Kidney (tissue), 14 donors: ENCODE measurements around the gene UQCC2. TPM values are rescaled to one million over a fixed set of nuclear protein-coding genes. Genes with fewer than 3 reads are reported as not detected.

Experiments
- DNase-seq, 5 donors: peaks; one replicate each; pipeline ENCODE4 v3.0.0-alpha.2; 2013 to 2020
- FAIRE-seq: peaks from 2 replicates; lab custom pipeline; 2012; peaks lifted over from hg19 to GRCh38; lab: Jason Lieb, UNC
- H3K27ac ChIP-seq, 2 donors: one replicate each; pipeline ENCODE4 v1.7.0; 2013; ENCODE audit warnings: low read depth in 2 of 2, low read length in 2 of 2, inconsistent platforms in 1 of 2
- H3K27me3 ChIP-seq: one replicate; pipeline ENCODE4 v1.7.1; 2013; ENCODE audit warnings: low read length, inconsistent platforms; ENCODE audit not compliant: control insufficient read depth, insufficient read depth
- H3K36me3 ChIP-seq, 3 donors: one replicate each; pipeline versions ENCODE4 v1.7.0 to v1.7.1; 2013; ENCODE audit warnings: low read length in 3 of 3, control low read depth in 1 of 3, inconsistent platforms in 1 of 3; ENCODE audit not compliant: insufficient read depth in 3 of 3, control insufficient read depth in 2 of 3
- H3K4me1 ChIP-seq, 3 donors: one replicate each; pipeline versions ENCODE4 v1.7.0 to v1.7.1; 2013; ENCODE audit warnings: low read length in 3 of 3, inconsistent platforms in 1 of 3, low read depth in 1 of 3; ENCODE audit not compliant: control insufficient read depth in 2 of 3, insufficient read depth in 2 of 3
- H3K4me3 ChIP-seq, 3 donors: one replicate each; pipeline versions ENCODE4 v1.7.0 to v1.8.1; 2013; ENCODE audit warnings: low read length in 3 of 3, control low read depth in 1 of 3, inconsistent platforms in 1 of 3
- H3K9ac ChIP-seq, 3 donors: one replicate each; pipeline versions ENCODE4 v1.7.0 to v1.7.1; 2013; ENCODE audit warnings: low read length in 3 of 3, control low read depth in 1 of 3, inconsistent platforms in 1 of 3
- H3K9me3 ChIP-seq, 3 donors: one replicate each; pipeline versions ENCODE4 v1.7.0 to v1.7.1; 2013; ENCODE audit warnings: low read length in 3 of 3, control low read depth in 1 of 3, inconsistent platforms in 1 of 3; ENCODE audit not compliant: control insufficient read depth in 2 of 3, insufficient read depth in 1 of 3
- intact Hi-C: fragments of 100-400 bp; cut with DNase I; formaldehyde crosslinking; loops from one replicate; pipeline ENCODE4 v1.11.1; 2022
- polyA plus RNA-seq: library from polyadenylated mRNA; stranded (reverse); fragments of 350-450 nt; fragmentation: Illumina TruSeq; extraction: RNeasy Lipid Tissue Mini Kit (QIAGEN cat#74804); gene quantifications from one replicate; pipeline ENCODE4 v1.2.3, GENCODE V29; 2014; ENCODE audit warnings: low read depth, low replicate concordance; ENCODE audit not compliant: insufficient read depth
- total RNA-seq: library from RNA; stranded (reverse); fragmentation: NEBNext Ultra II Directional; extraction: Animal tissue kit (Norgen Biotek cat#: 25700); gene quantifications from one replicate; pipeline ENCODE4 v1.2.1, GENCODE V29; 2021
- TF ChIP-seq, protein P1 (sequence below): IDR thresholded peaks from 3 replicates; pipeline ENCODE4 v1.5.1; 2012; ENCODE audit warnings: mild to moderate bottlenecking, moderate library complexity, borderline replicate concordance; ENCODE audit not compliant: insufficient read depth; ENCODE audit errors: extremely low read depth
- donor health status: control.
- donor health status: control.
- donor health status: control.
- donor health status: control.
- donor health status: control.
- donor health status: DM: yes; HTN: yes; CAD: no.
- donor health status: Normal renal cell carcinoma (clear cell type).

Gene UQCC2
- total and polyA plus RNA-seq, 2 donors from 2014 or later: 39.6 to 189 TPM

DNA sequence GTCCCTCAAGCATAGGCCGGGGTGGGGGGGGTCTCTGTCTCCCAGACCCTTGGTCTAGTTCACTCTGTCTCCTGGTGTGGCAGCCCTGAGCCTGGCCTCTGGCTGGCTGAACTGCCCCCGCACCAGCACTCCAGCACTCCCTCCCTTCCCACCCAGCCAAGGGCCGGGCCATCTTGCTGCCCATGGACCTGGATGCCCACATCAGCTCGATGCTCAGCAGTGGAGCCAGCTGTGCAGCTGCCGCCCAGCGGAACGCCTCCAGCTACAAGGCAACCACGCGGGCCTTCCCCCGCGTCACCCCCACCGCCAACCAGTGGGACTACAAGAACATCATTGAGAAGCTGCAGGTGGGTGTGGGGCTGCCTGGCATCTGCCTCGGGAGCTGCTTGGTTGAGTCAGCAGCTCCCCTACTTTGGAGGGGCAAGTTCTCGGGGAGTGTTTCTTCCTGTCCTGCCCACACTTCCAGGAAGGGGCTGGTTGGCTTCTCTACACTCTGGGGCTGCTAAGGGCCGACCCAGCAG lies 28.4 kb downstream of the UQCC2 start:
- Histone ChIP-seq H3K4me1 (no peaks in the 10 kb centered on the region), H3K36me3 (peaks cover 0 to 2% (median 0%) of the 10 kb centered on the region in 3 donors), H3K27ac (no peak overlapping the region), H3K4me3 (no peak overlapping the region), H3K9ac (no peak overlapping the region), H3K9me3 (no peaks in the 10 kb centered on the region), H3K27me3 (no peaks in the 10 kb centered on the region)
- TF ChIP-seq, protein P1, sequence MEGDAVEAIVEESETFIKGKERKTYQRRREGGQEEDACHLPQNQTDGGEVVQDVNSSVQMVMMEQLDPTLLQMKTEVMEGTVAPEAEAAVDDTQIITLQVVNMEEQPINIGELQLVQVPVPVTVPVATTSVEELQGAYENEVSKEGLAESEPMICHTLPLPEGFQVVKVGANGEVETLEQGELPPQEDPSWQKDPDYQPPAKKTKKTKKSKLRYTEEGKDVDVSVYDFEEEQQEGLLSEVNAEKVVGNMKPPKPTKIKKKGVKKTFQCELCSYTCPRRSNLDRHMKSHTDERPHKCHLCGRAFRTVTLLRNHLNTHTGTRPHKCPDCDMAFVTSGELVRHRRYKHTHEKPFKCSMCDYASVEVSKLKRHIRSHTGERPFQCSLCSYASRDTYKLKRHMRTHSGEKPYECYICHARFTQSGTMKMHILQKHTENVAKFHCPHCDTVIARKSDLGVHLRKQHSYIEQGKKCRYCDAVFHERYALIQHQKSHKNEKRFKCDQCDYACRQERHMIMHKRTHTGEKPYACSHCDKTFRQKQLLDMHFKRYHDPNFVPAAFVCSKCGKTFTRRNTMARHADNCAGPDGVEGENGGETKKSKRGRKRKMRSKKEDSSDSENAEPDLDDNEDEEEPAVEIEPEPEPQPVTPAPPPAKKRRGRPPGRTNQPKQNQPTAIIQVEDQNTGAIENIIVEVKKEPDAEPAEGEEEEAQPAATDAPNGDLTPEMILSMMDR: no peak
- no peak for FAIRE-seq
- peak in 2 of 5 donors; percentile 17 to 35 for DNase-seq
- intact Hi-C loops: no loop called here

DNA sequence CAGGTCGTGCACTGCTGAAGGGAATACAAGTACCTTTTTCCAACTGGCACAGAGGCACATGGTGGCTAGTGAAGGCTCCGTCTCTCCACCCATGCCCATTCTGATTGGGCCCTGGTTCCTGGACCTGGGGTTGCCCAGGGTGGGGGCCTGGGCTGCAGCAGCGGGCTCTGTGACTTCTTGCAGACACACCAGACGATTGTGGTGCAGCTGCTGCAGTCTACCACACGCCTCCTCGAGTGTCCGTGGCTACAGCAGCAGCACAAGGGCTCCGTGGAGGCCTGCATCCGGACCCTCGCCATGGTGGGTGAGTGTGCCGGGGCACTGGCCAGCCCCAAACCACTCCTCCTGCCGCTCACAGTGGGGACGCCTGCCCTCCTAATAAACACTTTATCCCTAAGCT lies 29.2 kb downstream of the UQCC2 start:
- intact Hi-C loops: no loop called here
- no peak for FAIRE-seq
- DNase-seq: no peak

DNA sequence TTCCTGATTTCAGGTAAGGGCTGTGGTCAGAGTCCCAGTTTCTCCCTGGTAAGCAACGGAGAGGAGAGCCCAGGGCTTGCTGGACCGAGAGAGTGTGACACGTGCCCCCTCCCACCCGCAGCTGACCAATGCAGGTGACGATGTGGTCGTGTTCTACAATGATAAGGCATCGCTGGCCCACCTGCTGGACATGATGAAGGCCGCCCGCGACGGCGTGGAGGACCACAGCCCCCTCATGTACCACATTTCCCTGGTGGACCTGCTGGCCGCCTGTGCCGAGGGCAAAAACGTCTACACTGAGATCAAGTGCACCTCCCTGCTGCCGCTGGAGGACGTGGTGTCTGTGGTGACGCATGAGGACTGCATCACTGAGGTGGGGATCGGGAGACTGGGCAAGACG lies 31.7 kb downstream of the UQCC2 start:
- H3K4me3 ChIP-seq: no peak overlapping the region
- H3K9ac ChIP-seq: no peak overlapping the region
- H3K4me1 ChIP-seq: no peaks in the 10 kb centered on the region
- no peak overlapping the region for H3K27ac ChIP-seq
- TF ChIP-seq, protein P1: no peak
- FAIRE-seq (no peak), DNase-seq (no peak)
- intact Hi-C loops: no loop called here
- no peaks in the 10 kb centered on the region for H3K27me3 ChIP-seq
- no peaks in the 10 kb centered on the region for H3K9me3 ChIP-seq
- H3K36me3 ChIP-seq: no peaks in the 10 kb centered on the region

More for the DNA sequence above, 29.2 kb downstream of the UQCC2 start:
- TF ChIP-seq, protein P1: no peak
- Histone ChIP-seq H3K36me3 (peaks cover 0 to 2% (median 0%) of the 10 kb centered on the region in 3 donors), H3K9ac (no peak overlapping the region), H3K9me3 (no peaks in the 10 kb centered on the region), H3K27me3 (no peaks in the 10 kb centered on the region), H3K27ac (no peak overlapping the region), H3K4me3 (no peak overlapping the region), H3K4me1 (no peaks in the 10 kb centered on the region)
